Activated CD4-positive, alpha-beta T cell treated with anti-CD3 and anti-CD28 coated beads, Interleukin-2, Interleukin-4, amounts not matched to agents 100 ng/mL and 50 ng/mL, durations not matched to agents 16 hours and 8 hours (primary cell): ENCODE results near the gene CHD5.

Source experiments
- DNase-seq: peaks from one replicate; pipeline ENCODE4 v3.0.0-alpha.2; 2020; ENCODE audit warnings: low spot score

The CHD5 gene

DNA sequence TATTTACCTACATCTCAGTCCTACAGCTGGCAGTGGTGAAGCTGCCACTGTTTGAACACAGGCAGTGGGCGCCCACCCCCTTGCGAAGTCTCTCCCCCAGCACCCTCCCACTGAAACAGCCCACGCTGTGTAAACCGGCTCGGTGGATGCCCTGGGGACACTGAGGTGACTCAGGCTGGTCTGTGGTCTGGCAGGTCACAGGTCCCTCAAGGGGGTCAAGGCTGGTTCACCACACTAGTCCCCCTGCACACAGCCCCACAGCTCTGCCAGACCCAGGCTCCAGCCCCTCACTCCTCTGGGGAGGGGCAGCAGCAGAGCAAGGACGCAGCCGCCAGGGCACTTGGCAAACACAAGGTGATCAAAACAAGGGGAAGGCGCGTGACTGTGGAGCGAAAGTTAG lies 7.6 kb downstream of the CHD5 start:
- DNase-seq = no peak

GRCh38 chr1:6171548-6172124 lies 8.5 kb downstream of the CHD5 start:
- no peak for DNase-seq

DNA sequence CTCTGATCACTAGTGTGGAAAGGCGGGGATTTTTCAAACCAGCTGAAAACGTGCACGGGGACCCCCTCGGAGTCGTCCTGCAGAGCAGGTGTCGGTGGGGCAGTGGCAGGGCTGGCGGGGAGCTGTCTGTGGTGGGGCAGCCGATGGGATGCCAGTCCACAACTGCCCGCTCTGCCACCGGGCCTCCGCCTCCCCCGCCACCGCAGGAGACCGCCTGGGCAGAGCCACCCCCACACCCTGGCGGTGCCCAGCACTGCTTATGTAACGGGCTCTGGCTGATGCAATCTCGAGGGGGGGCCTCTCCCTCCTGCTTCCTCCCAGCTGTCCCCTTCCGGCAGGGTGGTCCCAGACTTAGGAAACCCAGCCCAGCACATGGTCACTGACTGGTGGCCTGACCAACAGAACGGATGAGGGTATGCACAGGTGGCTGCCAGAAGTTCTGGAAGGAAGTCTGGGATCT lies 9.3 kb downstream of the CHD5 start:
- no peak for DNase-seq

- no peak for DNase-seq
Measured at GRCh38 chr1:6170116-6170741, 9.9 kb downstream of the CHD5 start.

- DNase-seq = no peak
Measured at GRCh38 chr1:6168947-6169586, 11.1 kb downstream of the CHD5 start.

- no peak for DNase-seq
Measured at GRCh38 chr1:6167391-6168303, 12.5 kb downstream of the CHD5 start.

DNA sequence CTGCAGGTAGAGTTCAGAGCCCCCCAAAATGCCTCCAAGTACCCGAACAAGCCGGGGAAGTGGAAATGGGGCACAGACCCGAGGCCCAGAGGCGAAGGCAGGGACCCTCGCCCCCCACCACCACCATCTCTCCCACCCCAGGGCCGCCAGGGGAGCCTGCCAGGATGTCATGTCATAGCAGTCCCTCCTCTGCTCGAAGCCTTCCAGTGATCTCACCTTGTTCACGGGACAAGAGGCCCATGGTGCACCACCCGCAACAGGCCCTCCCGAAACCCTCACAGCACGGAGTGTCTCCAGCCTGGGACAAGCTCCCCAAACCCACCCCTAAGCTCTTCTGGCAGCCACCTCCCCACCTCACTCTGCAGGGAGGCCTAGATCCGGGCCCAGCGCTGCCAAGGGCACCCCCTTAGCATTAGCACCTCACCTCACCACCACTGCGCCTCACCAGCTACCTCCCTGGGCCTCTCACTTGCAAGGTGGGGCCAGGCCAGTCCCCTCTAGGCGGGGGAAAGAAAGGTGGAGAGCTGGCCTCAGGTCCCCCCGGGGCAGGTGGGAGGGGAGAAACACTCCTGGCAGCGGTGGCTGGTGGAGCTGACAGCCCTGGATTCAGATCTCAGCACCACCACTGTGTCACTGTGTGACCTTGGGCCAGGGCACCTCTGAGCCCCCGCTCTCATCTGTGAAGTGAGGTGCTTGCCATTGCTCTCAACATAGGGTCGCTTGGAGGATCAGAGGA lies 13.3 kb downstream of the CHD5 start:
- DNase-seq = no peak

- no peak for DNase-seq
Measured at GRCh38 chr1:6166221-6166620, 13.9 kb downstream of the CHD5 start.

GRCh38 chr1:6165441-6165985 lies 14.6 kb downstream of the CHD5 start:
- no peak for DNase-seq

DNA sequence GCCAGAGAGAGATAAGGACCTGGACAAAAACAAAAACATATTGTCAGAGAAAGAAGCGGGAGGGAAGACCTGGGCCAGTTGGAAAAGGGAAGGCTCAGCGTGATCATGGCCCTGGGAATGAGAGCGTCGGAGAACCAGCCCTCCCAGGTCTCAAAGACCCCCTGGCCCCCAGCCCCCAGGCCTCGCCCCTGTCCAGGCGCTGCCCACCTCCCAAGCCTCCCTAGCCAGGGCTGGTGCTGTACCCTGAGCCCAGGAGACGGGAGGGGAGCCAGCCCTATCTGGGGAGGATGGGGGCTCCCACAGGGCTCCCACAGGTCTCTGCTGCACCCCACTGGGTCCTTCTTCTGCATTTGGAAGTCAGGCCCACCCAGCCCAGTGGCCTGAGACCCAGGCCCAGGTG lies 15.1 kb downstream of the CHD5 start:
- no peak for DNase-seq

- DNase-seq = no peak
Measured at GRCh38 chr1:6163973-6164617, 16.0 kb downstream of the CHD5 start.

DNA sequence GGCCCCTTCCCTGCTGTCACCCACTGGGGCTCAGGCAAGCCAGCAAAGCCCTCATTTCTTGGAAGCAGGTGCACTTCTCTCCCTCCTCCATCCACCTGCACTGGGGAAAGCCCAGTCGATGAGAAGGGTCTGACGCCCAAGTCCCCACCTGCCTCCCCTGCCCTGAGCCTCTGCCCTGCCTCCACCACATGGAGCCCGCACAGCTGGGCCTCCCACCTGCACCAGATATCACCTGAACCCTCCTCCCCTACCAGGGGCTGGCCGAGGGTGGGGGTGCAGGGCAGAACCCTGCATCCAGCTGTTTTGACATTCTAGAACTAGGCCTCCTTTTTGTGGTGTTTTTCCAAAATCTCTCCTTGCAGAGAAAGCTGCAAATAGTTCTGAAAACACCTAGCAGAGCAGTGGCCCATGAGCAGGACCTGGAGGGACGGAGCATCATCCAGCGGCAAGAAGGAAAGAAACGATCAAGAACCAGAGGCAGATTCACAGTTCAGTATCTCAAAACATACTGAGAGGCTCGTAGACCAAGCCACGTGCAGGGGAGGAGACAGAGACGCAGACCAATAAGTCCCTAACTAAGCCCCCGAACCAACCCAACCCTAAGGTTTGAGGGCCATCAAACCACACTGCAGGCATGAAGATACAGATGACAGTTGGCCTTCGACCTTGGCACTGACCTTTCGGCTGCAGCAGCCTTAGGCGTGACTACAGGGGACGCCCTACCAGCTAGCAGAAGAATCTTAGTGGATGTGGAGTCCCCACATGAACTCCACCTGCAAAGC lies 16.7 kb downstream of the CHD5 start:
- no peak for DNase-seq

GRCh38 chr1:6162773-6163172 lies 17.3 kb downstream of the CHD5 start:
- DNase-seq = no peak

GRCh38 chr1:6162341-6162740 lies 17.8 kb downstream of the CHD5 start:
- DNase-seq = no peak

DNA sequence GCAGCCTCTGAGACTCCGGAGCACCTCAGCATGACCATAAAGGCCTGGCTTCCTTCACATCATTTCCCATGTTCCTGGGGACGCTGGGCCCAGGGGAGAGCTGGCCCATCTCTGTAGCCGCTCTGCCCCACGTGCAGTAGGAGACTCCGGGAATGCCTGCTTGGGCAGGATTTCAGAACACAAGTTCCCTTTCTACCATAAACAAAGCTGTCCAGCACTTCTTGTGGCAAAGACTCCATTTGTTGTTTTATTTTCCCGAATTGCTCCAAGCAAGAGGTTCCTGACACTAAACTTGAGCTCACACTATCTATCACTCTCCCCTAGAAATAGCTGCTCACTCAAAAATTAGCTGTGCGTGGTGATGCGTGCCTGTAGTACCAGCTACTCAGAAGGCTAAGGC lies 21.9 kb downstream of the CHD5 start:
- no peak for DNase-seq

DNA sequence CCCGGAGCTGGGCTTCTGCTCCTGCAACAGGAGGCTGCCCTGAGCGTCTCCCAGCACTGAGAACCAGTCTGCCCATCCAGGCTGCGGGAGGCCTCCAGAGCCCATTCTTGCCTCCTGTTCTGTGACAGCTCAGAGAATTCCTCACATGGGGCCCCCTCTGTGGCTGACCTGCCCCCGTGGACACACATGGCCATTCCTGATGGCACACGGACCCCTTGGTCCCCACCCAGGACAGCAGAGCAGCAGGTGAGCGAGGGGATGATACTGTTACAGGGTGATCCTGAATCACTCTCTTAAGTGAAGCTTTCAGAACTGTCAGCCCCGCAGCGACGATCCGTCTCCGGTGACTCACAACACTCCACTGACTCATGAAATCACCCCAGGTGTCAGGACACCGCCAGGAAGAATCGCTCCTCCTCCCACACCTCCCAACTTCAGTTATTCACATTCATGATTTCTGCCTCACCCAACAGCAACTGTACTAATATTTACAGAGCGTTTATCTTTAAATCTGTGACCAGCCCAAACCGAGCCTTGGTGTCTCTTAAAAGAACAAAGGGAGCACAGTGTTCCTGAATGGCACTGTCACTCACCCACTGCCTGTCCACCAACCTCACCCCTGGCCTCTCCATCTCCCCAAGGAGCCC lies 22.5 kb downstream of the CHD5 start:
- peak; percentile 28 for DNase-seq

DNA sequence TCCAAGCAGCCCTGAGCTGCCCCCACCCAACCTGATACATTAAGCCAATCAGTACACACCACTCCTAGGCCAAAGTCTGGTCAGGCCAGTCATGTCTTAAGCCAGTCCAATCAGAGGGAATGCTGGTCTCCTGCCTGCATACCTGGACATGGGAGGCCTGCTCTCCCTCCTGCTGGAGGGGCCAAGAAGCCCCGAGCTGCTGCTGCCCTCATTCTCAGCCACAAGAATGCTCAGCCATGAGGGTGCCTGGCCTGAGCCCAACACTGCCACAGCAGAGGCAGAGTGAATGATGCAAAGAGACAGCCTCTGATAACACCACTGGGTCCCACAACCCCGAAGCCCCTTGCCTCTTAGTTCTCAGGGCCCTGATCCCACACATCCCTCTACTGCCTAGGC lies 23.0 kb downstream of the CHD5 start:
- no peak for DNase-seq

DNA sequence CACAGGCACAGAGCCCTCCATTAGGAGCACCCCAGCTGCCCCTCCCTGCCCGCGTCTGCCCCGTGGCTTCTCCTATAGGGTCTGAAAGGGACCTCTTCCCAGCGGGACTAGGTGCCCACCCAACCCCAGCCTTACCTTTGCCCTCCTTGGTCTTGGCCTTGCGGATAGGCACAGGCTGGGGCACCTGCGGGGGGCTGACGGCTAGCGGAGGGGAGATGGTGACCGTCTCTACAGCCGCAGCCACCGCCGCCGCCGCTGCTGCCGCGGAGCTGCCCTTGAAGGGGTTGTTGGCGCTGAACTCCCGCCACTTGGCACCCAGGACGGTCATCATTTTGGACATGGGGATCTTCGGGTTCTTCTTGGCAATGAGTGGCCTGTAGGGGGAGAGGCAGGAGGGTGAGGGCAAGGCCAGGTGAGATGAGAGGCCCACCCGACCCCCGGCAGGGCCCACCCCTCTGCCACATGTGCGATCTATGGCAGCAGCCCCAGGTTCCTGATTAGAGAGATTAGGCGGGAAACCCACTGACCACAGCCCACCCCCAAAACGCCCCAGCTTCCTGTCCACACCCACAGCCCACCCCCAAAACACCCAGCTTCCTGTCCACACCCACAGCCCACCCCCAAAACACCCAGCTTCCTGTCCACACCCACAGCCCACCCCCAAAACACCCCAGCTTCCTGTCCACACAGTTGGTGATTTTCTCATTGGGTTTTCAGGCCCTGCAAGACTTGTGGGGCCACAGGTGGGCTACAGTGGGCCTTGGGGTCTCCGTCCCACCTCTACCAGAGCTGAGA lies 25.4 kb downstream of the CHD5 start:
- no peak for DNase-seq

GRCh38 chr1:6152882-6153281 lies 27.2 kb downstream of the CHD5 start:
- no peak for DNase-seq
